ENCODE results near the gene GALNT18. TPM values are rescaled to one million over a fixed set of nuclear protein-coding genes. Genes with fewer than 3 reads are reported as not detected.
"Not testable (repeated sequence)": the region's sequence is repeated elsewhere in the genome, so short reads cannot be mapped to it uniquely, and the experiment has no call there.

The GALNT18 gene
- total and polyA plus RNA-seq, 4 donors = 2.1 to 11.0 (median 3.8) TPM

GRCh38 chr11:11359611-11360010 lies 262.2 kb downstream of the GALNT18 start:
- Histone ChIP-seq H3K27ac (ENCODE audit: low read depth in 1 of 2, low read length in 2 of 2) (no peak overlapping the region), H3K4me3 (ENCODE audit: low read depth in 1 of 3, low read length in 3 of 3) (no peak overlapping the region), H3K9me3 (ENCODE audit: control insufficient read depth in 4 of 4, low read length in 3 of 4) (no peaks in the 10 kb centered on the region), H3K27me3 (ENCODE audit: control insufficient read depth in 4 of 4, insufficient read depth in 4 of 4, low read length in 3 of 4) (no peaks in the 10 kb centered on the region), H3K4me1 (ENCODE audit: control insufficient read depth in 4 of 4, insufficient read depth in 4 of 4, low read length in 3 of 4) (no peaks in the 10 kb centered on the region), H3K36me3 (ENCODE audit: control insufficient read depth in 4 of 4, insufficient read depth in 3 of 4, low read depth in 1 of 4, low read length in 3 of 4) (peaks cover 0 to 4% (median 1%) of the 10 kb centered on the region in 4 donors), H3K9ac (ENCODE audit: low read depth in 1 of 2, low read length in 2 of 2) (no peak overlapping the region)
- TF ChIP-seq ZBTB33 (IDR thresholded peaks at IDR 0.05) = no peak
- TF ChIP-seq FOXA1 (IDR thresholded peaks at IDR 0.05) = no peak
- TF ChIP-seq NR2F2 (IDR thresholded peaks at IDR 0.05) = no peak
- TF ChIP-seq EGR1 (IDR thresholded peaks at IDR 0.05; ENCODE audit: low read depth in 2 of 2) = no peak
- TF ChIP-seq FOXA2 (IDR thresholded peaks at IDR 0.05) = no peak
- no peak for TF ChIP-seq ATF3 (IDR thresholded peaks at IDR 0.05)
- TF ChIP-seq MAX (IDR thresholded peaks at IDR 0.05) = no peak
- no peak for TF ChIP-seq CTCF (IDR thresholded peaks at IDR 0.05; ENCODE audit: low read depth, low read length, missing input control)
- TF ChIP-seq GABPA (IDR thresholded peaks at IDR 0.05 in 1 of 2, conservative IDR thresholded peaks at IDR 0.05 in 1 of 2) = no peak
- no peak for TF ChIP-seq REST (IDR thresholded peaks at IDR 0.05)
- WGBS = 88% methylated on average over 3 of the region's 3 CpGs
- no peak for DNase-seq (ENCODE audit: low spot score)

- Histone ChIP-seq H3K27me3 (ENCODE audit: control insufficient read depth in 4 of 4, insufficient read depth in 4 of 4, low read length in 3 of 4) (no peaks in the 10 kb centered on the region), H3K9ac (ENCODE audit: low read depth in 1 of 2, low read length in 2 of 2) (no peak overlapping the region), H3K36me3 (ENCODE audit: control insufficient read depth in 4 of 4, insufficient read depth in 3 of 4, low read depth in 1 of 4, low read length in 3 of 4) (peaks cover 0 to 4% (median 1%) of the 10 kb centered on the region in 4 donors), H3K9me3 (ENCODE audit: control insufficient read depth in 4 of 4, low read length in 3 of 4) (no peaks in the 10 kb centered on the region), H3K4me3 (ENCODE audit: low read depth in 1 of 3, low read length in 3 of 3) (no peak overlapping the region), H3K4me1 (ENCODE audit: control insufficient read depth in 4 of 4, insufficient read depth in 4 of 4, low read length in 3 of 4) (no peaks in the 10 kb centered on the region), H3K27ac (ENCODE audit: low read depth in 1 of 2, low read length in 2 of 2) (no peak overlapping the region)
- TF ChIP-seq EGR1 (IDR thresholded peaks at IDR 0.05; ENCODE audit: low read depth in 2 of 2) = no peak
- TF ChIP-seq GABPA (IDR thresholded peaks at IDR 0.05 in 1 of 2, conservative IDR thresholded peaks at IDR 0.05 in 1 of 2) = no peak
- TF ChIP-seq RXRA (IDR thresholded peaks at IDR 0.05) = no peak
- TF ChIP-seq HNF4G (IDR thresholded peaks at IDR 0.05) = no peak
- TF ChIP-seq ZBTB33 (IDR thresholded peaks at IDR 0.05) = no peak
- no peak for TF ChIP-seq FOXA2 (IDR thresholded peaks at IDR 0.05)
- TF ChIP-seq HNF4A (conservative IDR thresholded peaks at IDR 0.05) = no peak
- no peak for DNase-seq (ENCODE audit: low spot score)
- WGBS = 92% methylated on average over 9 of the region's 9 CpGs
Measured at GRCh38 chr11:11356842-11357241, 265.0 kb downstream of the GALNT18 start.

GRCh38 chr11:11352878-11353277 lies 268.9 kb downstream of the GALNT18 start, which contains the start of gene CSNK2A3:
Gene CSNK2A3, minus strand, starts transcription at chr11:11353250. Its CDS starts 131 bp downstream, at chr11:11353119.
- H3K27me3 ChIP-seq (ENCODE audit: control insufficient read depth in 4 of 4, insufficient read depth in 4 of 4, low read length in 3 of 4); H3K4me3 ChIP-seq (ENCODE audit: low read depth in 1 of 3, low read length in 3 of 3); H3K9me3 ChIP-seq (ENCODE audit: control insufficient read depth in 4 of 4, low read length in 3 of 4); DNase-seq (ENCODE audit: low spot score); H3K27ac ChIP-seq (ENCODE audit: low read depth in 1 of 2, low read length in 2 of 2); H3K36me3 ChIP-seq (ENCODE audit: control insufficient read depth in 4 of 4, insufficient read depth in 3 of 4, low read depth in 1 of 4, low read length in 3 of 4); H3K4me1 ChIP-seq (ENCODE audit: control insufficient read depth in 4 of 4, insufficient read depth in 4 of 4, low read length in 3 of 4); H3K9ac ChIP-seq (ENCODE audit: low read depth in 1 of 2, low read length in 2 of 2): not testable (repeated sequence)
- 77% methylated on average over 11 of the region's 11 CpGs for WGBS

- 83% methylated on average over 8 of the region's 10 CpGs for WGBS
Measured at GRCh38 chr11:11351851-11352250, 270.0 kb downstream of the GALNT18 start.

More at GRCh38 chr11:11351851-11352250, 270.0 kb downstream of the GALNT18 start:
- not testable (repeated sequence) for DNase-seq (ENCODE audit: low spot score); H3K27me3 ChIP-seq (ENCODE audit: control insufficient read depth in 4 of 4, insufficient read depth in 4 of 4, low read length in 3 of 4); H3K9me3 ChIP-seq (ENCODE audit: control insufficient read depth in 4 of 4, low read length in 3 of 4); H3K27ac ChIP-seq (ENCODE audit: low read depth in 1 of 2, low read length in 2 of 2); H3K9ac ChIP-seq (ENCODE audit: low read depth in 1 of 2, low read length in 2 of 2); H3K4me1 ChIP-seq (ENCODE audit: control insufficient read depth in 4 of 4, insufficient read depth in 4 of 4, low read length in 3 of 4); H3K36me3 ChIP-seq (ENCODE audit: control insufficient read depth in 4 of 4, insufficient read depth in 3 of 4, low read depth in 1 of 4, low read length in 3 of 4); H3K4me3 ChIP-seq (ENCODE audit: low read depth in 1 of 3, low read length in 3 of 3)

Measured in liver (tissue), 9 donors.